Activated CD8-positive, alpha-beta memory T cell treated with anti-CD3 and anti-CD28 coated beads, Interleukin-2, amount 50 U/mL, for 4 hours (primary cell): ENCODE data around the gene H2BK1.

Experiments used
- DNase-seq: peaks from one replicate; pipeline ENCODE4 v3.0.0-alpha.2; 2020

The H2BK1 gene

GRCh38 chr7:151175047-151175792 is 35.1 kb downstream of the H2BK1 start:
- DNase-seq = no peak

- peak; percentile 36 for DNase-seq
Observed at GRCh38 chr7:151174246-151175046, 35.8 kb downstream of the H2BK1 start.

- no peak for DNase-seq
Observed at GRCh38 chr7:151173386-151174245, 36.7 kb downstream of the H2BK1 start.

- DNase-seq = peak; percentile 79
Observed at GRCh38 chr7:151172273-151173141, 37.8 kb downstream of the H2BK1 start.

GRCh38 chr7:151168787-151169162 is 41.5 kb downstream of the H2BK1 start:
- DNase-seq = no peak

- peak; percentile 62 for DNase-seq
Observed at GRCh38 chr7:151168003-151168786, 42.1 kb downstream of the H2BK1 start.

- DNase-seq = no peak
Observed at GRCh38 chr7:151167197-151167961, 42.9 kb downstream of the H2BK1 start, which contains the start of gene GBX1. Gene GBX1 (minus strand): TSS chr7:151167694. CDS start chr7:151167548, 146 bp downstream.

GRCh38 chr7:151166629-151167196 is 43.6 kb downstream of the H2BK1 start:
- no peak for DNase-seq

- DNase-seq = no peak
Observed at GRCh38 chr7:151161757-151162156, 48.5 kb downstream of the H2BK1 start.
